HG02885 (cell line): ENCODE results near the gene OXLD1.
"Not testable (repeated sequence)": the region's sequence is repeated elsewhere in the genome, so short reads cannot be mapped to it uniquely, and the experiment has no call there.

ENCODE experiments used
- ATAC-seq: cut with Tn5 transposase; IDR thresholded peaks from one replicate; pipeline ENCODE4 v1.9.1; 2021; ENCODE audit warnings: mild to moderate bottlenecking; ENCODE audit not compliant: unreplicated experiment, poor library complexity

The OXLD1 gene

GRCh38 chr17:81621494-81622130, 44.8 kb downstream of the OXLD1 start:
- ATAC-seq: no peak

- not testable (repeated sequence) for ATAC-seq
Observed at GRCh38 chr17:81618307-81618706, 48.1 kb downstream of the OXLD1 start.

DNA sequence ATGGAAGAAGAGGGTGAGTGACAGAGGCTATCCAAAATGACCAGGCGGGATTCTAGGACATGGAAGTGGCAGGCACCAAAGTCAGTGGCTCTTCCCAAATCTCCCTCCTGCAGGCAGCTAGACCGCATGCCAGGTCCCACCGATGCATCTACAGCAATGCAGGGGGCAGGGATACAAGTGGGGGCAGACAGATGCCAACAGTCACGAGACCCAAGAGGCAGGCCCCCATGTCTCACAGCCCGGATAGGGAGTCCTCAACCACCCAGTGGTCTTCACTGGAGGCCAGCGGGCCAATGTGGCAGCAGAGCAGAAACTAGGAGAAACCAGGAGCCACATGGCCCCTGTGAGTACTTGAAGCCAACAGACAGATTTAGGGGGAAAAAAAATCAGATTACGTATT, 49.5 kb downstream of the OXLD1 start:
- no peak for ATAC-seq

- ATAC-seq: no peak
Observed at GRCh38 chr17:81615401-81615930, 50.9 kb downstream of the OXLD1 start.
